Measurements from ENCODE around the gene NUMBL. TPM values are rescaled to one million over a fixed set of nuclear protein-coding genes. Genes with fewer than 3 reads are reported as not detected.

The NUMBL gene
- total RNA-seq = 66.0 TPM

GRCh38 chr19:40690050-40690692 lies at the start of gene NUMBL:
NUMBL (minus strand) TSS chr19:40690651; CDS start chr19:40690483, 168 bp downstream.
- DNase-seq (ENCODE audit: extremely low spot score in 2 of 2) = no peak
- peak within 1 kb of the TSS; percentile 91 for H3K27ac ChIP-seq
- H3K27me3 ChIP-seq = no peaks in the 10 kb centered on the region
- H3K4me1 ChIP-seq = peaks cover 47% of the 10 kb centered on the region
- H3K4me3 ChIP-seq = peak within 1 kb of the TSS; percentile 90 to 96
- no peaks in the 10 kb centered on the region for H3K9me3 ChIP-seq
- intact Hi-C loops (cut with DNase I) = no loop called here
- peak in 1 of 2 donors; percentile 64 for TF ChIP-seq POLR2A (IDR thresholded peaks at IDR 0.05)
- TF ChIP-seq POLR2AphosphoS5 (IDR thresholded peaks at IDR 0.05; ENCODE audit: insufficient read depth in 1 of 2, low read depth in 1 of 2) = no peak
- peaks cover 0 to 16% of the 10 kb centered on the region in 2 donors for H3K36me3 ChIP-seq

DNA sequence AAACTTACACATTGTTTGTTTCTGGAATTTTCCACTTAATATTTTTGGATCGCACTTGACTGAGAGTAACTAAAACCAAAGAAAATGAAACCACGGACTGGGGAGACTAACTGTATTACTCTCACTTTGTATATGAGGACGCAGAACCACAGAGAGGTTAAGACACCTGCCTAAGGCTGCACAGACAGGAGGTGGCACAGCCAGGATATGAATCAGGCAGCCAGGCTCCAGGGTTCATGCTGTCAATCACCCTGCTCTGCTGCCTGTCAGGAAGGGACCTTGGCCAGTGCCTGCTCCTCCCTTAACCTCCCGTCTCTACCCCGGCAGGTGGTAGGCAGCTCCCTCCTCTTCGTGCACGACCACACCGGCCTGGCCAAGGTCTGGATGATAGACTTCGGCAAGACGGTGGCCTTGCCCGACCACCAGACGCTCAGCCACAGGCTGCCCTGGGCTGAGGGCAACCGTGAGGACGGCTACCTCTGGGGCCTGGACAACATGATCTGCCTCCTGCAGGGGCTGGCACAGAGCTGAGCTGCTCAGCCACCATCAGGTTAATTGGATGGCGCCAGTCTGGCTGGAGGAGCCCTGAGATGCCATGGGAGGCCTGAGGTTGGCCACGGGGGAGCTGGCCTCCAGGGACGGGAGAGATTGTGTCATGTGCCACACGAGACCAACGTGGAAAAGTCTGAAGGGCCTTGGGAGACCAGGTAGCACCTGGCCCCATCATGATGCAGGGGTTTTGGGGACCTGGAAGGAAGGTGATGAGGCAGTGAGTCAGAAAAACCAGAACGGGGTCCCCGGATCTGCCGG lies 48.8 kb upstream of the NUMBL start:
- intact Hi-C loops (cut with DNase I) = no loop called here
- no peaks in the 10 kb centered on the region for H3K9me3 ChIP-seq
- no peak overlapping the region for H3K4me3 ChIP-seq
- no peak for DNase-seq (ENCODE audit: extremely low spot score in 2 of 2)
- peaks cover 0 to 59% of the 10 kb centered on the region in 2 donors for H3K36me3 ChIP-seq
- no peak for TF ChIP-seq POLR2A (IDR thresholded peaks at IDR 0.05)
- TF ChIP-seq, protein P1, sequence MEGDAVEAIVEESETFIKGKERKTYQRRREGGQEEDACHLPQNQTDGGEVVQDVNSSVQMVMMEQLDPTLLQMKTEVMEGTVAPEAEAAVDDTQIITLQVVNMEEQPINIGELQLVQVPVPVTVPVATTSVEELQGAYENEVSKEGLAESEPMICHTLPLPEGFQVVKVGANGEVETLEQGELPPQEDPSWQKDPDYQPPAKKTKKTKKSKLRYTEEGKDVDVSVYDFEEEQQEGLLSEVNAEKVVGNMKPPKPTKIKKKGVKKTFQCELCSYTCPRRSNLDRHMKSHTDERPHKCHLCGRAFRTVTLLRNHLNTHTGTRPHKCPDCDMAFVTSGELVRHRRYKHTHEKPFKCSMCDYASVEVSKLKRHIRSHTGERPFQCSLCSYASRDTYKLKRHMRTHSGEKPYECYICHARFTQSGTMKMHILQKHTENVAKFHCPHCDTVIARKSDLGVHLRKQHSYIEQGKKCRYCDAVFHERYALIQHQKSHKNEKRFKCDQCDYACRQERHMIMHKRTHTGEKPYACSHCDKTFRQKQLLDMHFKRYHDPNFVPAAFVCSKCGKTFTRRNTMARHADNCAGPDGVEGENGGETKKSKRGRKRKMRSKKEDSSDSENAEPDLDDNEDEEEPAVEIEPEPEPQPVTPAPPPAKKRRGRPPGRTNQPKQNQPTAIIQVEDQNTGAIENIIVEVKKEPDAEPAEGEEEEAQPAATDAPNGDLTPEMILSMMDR (IDR thresholded peaks at IDR 0.05) = no peak
- no peak for TF ChIP-seq POLR2AphosphoS5 (IDR thresholded peaks at IDR 0.05; ENCODE audit: insufficient read depth in 1 of 2, low read depth in 1 of 2)
- peak overlapping the region; percentile 72 for H3K27ac ChIP-seq
- H3K4me1 ChIP-seq = peaks cover 33% of the 10 kb centered on the region
- no peaks in the 10 kb centered on the region for H3K27me3 ChIP-seq

DNA sequence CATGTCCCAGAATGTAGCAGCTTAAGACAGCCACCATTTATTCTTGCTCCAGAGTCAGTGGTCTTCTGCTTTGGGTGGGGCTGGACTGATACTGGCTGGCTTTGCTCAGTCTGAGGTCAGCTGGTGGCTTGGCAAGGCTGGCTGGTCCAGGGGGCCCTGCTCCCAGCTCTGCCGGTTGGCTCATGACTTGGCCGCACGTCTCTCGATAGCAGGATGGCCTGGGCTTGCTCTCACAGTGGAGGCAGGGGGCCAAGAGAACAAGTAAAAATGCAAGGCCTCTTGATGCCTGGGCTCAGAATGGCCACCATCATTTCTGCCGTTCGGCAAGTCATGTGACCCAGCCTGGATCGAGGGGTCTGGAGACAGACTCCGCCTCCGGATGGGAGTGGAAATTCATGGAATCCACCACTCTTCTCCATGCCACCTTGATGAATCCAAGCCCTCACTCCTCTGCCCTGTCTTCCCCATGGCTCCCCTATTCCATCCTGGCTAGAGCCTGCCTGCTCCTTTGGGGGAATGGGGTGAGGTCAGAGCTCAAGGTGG lies 46.7 kb upstream of the NUMBL start:
- peak in 1 of 2 donors; percentile 21 for TF ChIP-seq POLR2AphosphoS5 (IDR thresholded peaks at IDR 0.05; ENCODE audit: insufficient read depth in 1 of 2, low read depth in 1 of 2)
- TF ChIP-seq, protein P1 (IDR thresholded peaks at IDR 0.05) = no peak
- no peak for TF ChIP-seq POLR2A (IDR thresholded peaks at IDR 0.05)
- H3K36me3 ChIP-seq = peaks cover 0 to 80% of the 10 kb centered on the region in 2 donors
- H3K9me3 ChIP-seq = no peaks in the 10 kb centered on the region
- no peak for DNase-seq (ENCODE audit: extremely low spot score in 2 of 2)
- no peaks in the 10 kb centered on the region for H3K27me3 ChIP-seq
- no peak overlapping the region for H3K4me3 ChIP-seq
- peaks cover 33% of the 10 kb centered on the region for H3K4me1 ChIP-seq
- intact Hi-C loops (cut with DNase I) = no loop called here
- peak overlapping the region; percentile 33 for H3K27ac ChIP-seq

- no peak overlapping the region for H3K4me3 ChIP-seq
- H3K9me3 ChIP-seq = no peaks in the 10 kb centered on the region
- intact Hi-C loops (cut with DNase I) = no loop called here
- no peaks in the 10 kb centered on the region for H3K27me3 ChIP-seq
- peak overlapping the region; percentile 33 for H3K27ac ChIP-seq
- H3K4me1 ChIP-seq = peaks cover 32% of the 10 kb centered on the region
- DNase-seq (ENCODE audit: extremely low spot score in 2 of 2) = no peak
- TF ChIP-seq POLR2AphosphoS5 (IDR thresholded peaks at IDR 0.05; ENCODE audit: insufficient read depth in 1 of 2, low read depth in 1 of 2) (no peak), POLR2A (IDR thresholded peaks at IDR 0.05) (no peak)
- TF ChIP-seq, protein P1 (IDR thresholded peaks at IDR 0.05) = no peak
- peaks cover 0 to 83% of the 10 kb centered on the region in 2 donors for H3K36me3 ChIP-seq
Measured at GRCh38 chr19:40736661-40737060, 46.2 kb upstream of the NUMBL start.

GRCh38 chr19:40735013-40735771 lies 44.7 kb upstream of the NUMBL start:
- no peaks in the 10 kb centered on the region for H3K9me3 ChIP-seq
- peaks cover 0 to 95% of the 10 kb centered on the region in 2 donors for H3K36me3 ChIP-seq
- intact Hi-C loops (cut with DNase I) = no loop called here
- H3K4me3 ChIP-seq = no peak overlapping the region
- TF ChIP-seq POLR2A (IDR thresholded peaks at IDR 0.05) (no peak), POLR2AphosphoS5 (IDR thresholded peaks at IDR 0.05; ENCODE audit: insufficient read depth in 1 of 2, low read depth in 1 of 2) (no peak)
- TF ChIP-seq, protein P1 (IDR thresholded peaks at IDR 0.05) = no peak
- H3K27ac ChIP-seq = no peak overlapping the region
- DNase-seq (ENCODE audit: extremely low spot score in 2 of 2) = no peak
- no peaks in the 10 kb centered on the region for H3K27me3 ChIP-seq
- peaks cover 19% of the 10 kb centered on the region for H3K4me1 ChIP-seq
